GM19035 (cell line): Measurements from ENCODE around the gene LZTS3.
"Not testable (repeated sequence)": the region's sequence is repeated elsewhere in the genome, so short reads cannot be mapped to it uniquely, and the experiment has no call there.

Source experiments
- ATAC-seq: cut with Tn5 transposase; IDR thresholded peaks from one replicate; pipeline ENCODE4 v1.9.1; 2021; ENCODE audit not compliant: unreplicated experiment

Gene LZTS3

GRCh38 chr20:3172933-3173609 is at the start of gene LZTS3:
Gene LZTS3, minus strand, starts transcription at chr20:3173549. Its CDS starts 6,386 bp downstream, at chr20:3167163.
- peak; percentile 61 for ATAC-seq

- no peak for ATAC-seq
Measured at GRCh38 chr20:3221398-3222226, 48.3 kb upstream of the LZTS3 start.

GRCh38 chr20:3218307-3218988 is 45.1 kb upstream of the LZTS3 start:
- ATAC-seq, result no peak

GRCh38 chr20:3215359-3215917 is 42.1 kb upstream of the LZTS3 start:
- not testable (repeated sequence) for ATAC-seq

GRCh38 chr20:3213226-3213625 is 39.9 kb upstream of the LZTS3 start:
- no peak for ATAC-seq

GRCh38 chr20:3210346-3210745 is 37.0 kb upstream of the LZTS3 start:
- no peak for ATAC-seq

- ATAC-seq, result no peak
Measured at GRCh38 chr20:3209946-3210317, 36.6 kb upstream of the LZTS3 start.

- ATAC-seq, result peak; percentile 49
Measured at GRCh38 chr20:3209257-3209945, 36.1 kb upstream of the LZTS3 start, which contains the start of gene ITPA. Gene ITPA, plus strand, starts transcription at chr20:3209498. Its CDS starts 54 bp downstream, at chr20:3209552.

GRCh38 chr20:3208786-3209256 is 35.5 kb upstream of the LZTS3 start:
- ATAC-seq, result no peak

- ATAC-seq, result peak; percentile 78
Measured at GRCh38 chr20:3204124-3204794, 30.9 kb upstream of the LZTS3 start, which contains the start of gene DDRGK1. Gene DDRGK1, minus strand, starts transcription at chr20:3204682. Its CDS starts 55 bp downstream, at chr20:3204627.

GRCh38 chr20:3203315-3204123 is 30.2 kb upstream of the LZTS3 start:
- ATAC-seq, result peak; percentile 21

- no peak for ATAC-seq
Measured at GRCh38 chr20:3202965-3203314, 29.6 kb upstream of the LZTS3 start.

GRCh38 chr20:3199976-3200755 is 26.8 kb upstream of the LZTS3 start:
- ATAC-seq, result no peak

GRCh38 chr20:3199206-3199605 is 25.9 kb upstream of the LZTS3 start:
- ATAC-seq, result no peak

- ATAC-seq, result no peak
Measured at GRCh38 chr20:3195590-3196237, 22.4 kb upstream of the LZTS3 start.

- no peak for ATAC-seq
Measured at GRCh38 chr20:3194617-3195280, 21.4 kb upstream of the LZTS3 start.
